Activated CD4-positive, alpha-beta memory T cell treated with anti-CD3 and anti-CD28 coated beads for 36 hours (primary cell): ENCODE measurements around the gene RPN1. TPM values are rescaled to one million over a fixed set of nuclear protein-coding genes. Genes with fewer than 3 reads are reported as not detected.

Experiments used
- CTCF ChIA-PET: fragments of 350-600 bp; sonication (Branson Sonifier 250); formaldehyde crosslinking; loops from one replicate; lab custom pipeline; 2021; ENCODE audit warnings: antibody characterized with exemption, inconsistent platforms; lab: Charles Lee
- POLR2A ChIA-PET: fragments of 350-600 bp; sonication (Branson Sonifier 250); formaldehyde crosslinking; loops from one replicate; lab custom pipeline; 2021; ENCODE audit warnings: antibody characterized with exemption; lab: Charles Lee
- DNase-seq: peaks from one replicate; pipeline ENCODE4 v3.0.0-alpha.2; 2020
- H3K27ac Mint-ChIP-seq: one replicate; pipeline ENCODE4 v1.8.0; 2021; ENCODE audit warnings: mixed read lengths
- H3K27me3 Mint-ChIP-seq: one replicate; pipeline ENCODE4 v1.8.0; 2021; ENCODE audit warnings: mixed read lengths
- H3K36me3 Mint-ChIP-seq: one replicate; pipeline ENCODE4 v1.8.0; 2021; ENCODE audit warnings: mixed read lengths
- H3K4me1 Mint-ChIP-seq: one replicate; pipeline ENCODE4 v1.8.0; 2021; ENCODE audit warnings: low read depth, mixed read lengths
- H3K4me3 Mint-ChIP-seq: one replicate; pipeline ENCODE4 v1.8.0; 2021; ENCODE audit warnings: mild to moderate bottlenecking, mixed read lengths
- H3K9me3 Mint-ChIP-seq: one replicate; pipeline ENCODE4 v1.8.0; 2021; ENCODE audit warnings: mixed read lengths
- intact Hi-C: fragments of 100-400 bp; cut with micrococcal nuclease; formaldehyde crosslinking; loops from one replicate; pipeline ENCODE4 v1.15.1; 2023
- total RNA-seq, 2 experiments: library from RNA; stranded (reverse); gene quantifications; one replicate each; pipeline ENCODE4 v1.2.3, GENCODE V29; 2021

The RPN1 gene
- total RNA-seq, 2 experiments from 2014 or later, result 166 to 168 TPM

DNA sequence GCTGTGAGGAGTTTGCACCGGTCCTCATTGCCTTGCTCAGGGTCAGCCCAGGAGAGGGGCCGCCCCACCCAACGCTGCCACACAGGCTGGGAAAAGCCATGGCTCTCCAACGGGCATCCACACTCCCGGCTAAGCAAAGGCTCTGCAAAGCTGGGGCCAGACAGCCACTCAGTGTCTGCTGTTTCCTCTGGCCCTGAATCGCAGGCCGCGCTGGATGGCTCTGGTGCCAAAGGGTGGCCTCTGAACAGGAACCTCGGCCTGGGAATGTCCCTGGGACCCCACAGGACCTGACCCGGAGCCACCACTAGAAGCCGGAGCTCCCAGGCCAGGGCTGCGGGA is 42.9 kb downstream of the RPN1 start:
- no peak overlapping the region for H3K27ac Mint-ChIP-seq
- DNase-seq, result no peak
- intact Hi-C loops, result loop anchor here (1.0 to 5.0 kb wide), 3 partner anchors 35 to 181 kb away; partner anchors contain the start of gene GATA2
- ChIA-PET POLR2A (interaction anchor here (1.0 kb wide), 1 partner anchor 10 kb away, joined by 4 read pairs; no protein-coding TSS in a partner anchor), CTCF (interaction anchor here (0.7 to 6.6 kb wide), 8 partner anchors 9 to 181 kb away, joined by 3 to 47 read pairs (median 5); no protein-coding TSS in a partner anchor)
- no peaks in the 10 kb centered on the region for H3K36me3 Mint-ChIP-seq
- H3K27me3 Mint-ChIP-seq, result no peaks in the 10 kb centered on the region
- H3K4me3 Mint-ChIP-seq, result no peak overlapping the region
- no peaks in the 10 kb centered on the region for H3K9me3 Mint-ChIP-seq
- peaks cover 2% of the 10 kb centered on the region for H3K4me1 Mint-ChIP-seq

DNA sequence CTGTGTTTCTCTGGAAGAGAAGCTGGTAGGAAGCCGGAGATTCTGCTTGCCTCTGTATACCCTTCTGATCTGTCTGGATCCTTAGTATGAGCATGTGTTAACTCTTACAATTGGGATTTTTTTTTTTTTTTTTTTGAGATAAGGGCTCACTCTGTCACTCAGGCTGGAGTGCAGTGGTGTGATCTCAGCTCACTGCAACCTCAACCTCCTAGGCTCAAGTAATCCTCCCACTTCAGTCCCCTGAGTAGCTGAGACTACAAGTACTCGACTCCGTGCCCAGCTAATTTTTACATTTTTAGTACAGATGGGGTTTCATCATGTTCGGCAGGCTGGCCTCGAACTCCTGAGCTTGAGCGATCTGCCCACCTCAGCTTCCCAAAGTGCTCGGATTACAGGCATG is 44.5 kb downstream of the RPN1 start:
- intact Hi-C loops, result loop anchor here (5.0 kb wide), 2 partner anchors 34 to 114 kb away; partner anchors contain the start of gene GATA2
- Mint-ChIP-seq H3K27me3 (no peaks in the 10 kb centered on the region), H3K4me3 (no peak overlapping the region), H3K36me3 (no peaks in the 10 kb centered on the region), H3K9me3 (no peaks in the 10 kb centered on the region), H3K27ac (no peak overlapping the region), H3K4me1 (peaks cover 2% of the 10 kb centered on the region)
- DNase-seq, result no peak
- ChIA-PET CTCF (interaction anchor here (1.4 to 6.6 kb wide), 3 partner anchors 10 to 179 kb away, joined by 3 to 47 read pairs (median 44); no protein-coding TSS in a partner anchor), POLR2A (no interaction called here)

DNA sequence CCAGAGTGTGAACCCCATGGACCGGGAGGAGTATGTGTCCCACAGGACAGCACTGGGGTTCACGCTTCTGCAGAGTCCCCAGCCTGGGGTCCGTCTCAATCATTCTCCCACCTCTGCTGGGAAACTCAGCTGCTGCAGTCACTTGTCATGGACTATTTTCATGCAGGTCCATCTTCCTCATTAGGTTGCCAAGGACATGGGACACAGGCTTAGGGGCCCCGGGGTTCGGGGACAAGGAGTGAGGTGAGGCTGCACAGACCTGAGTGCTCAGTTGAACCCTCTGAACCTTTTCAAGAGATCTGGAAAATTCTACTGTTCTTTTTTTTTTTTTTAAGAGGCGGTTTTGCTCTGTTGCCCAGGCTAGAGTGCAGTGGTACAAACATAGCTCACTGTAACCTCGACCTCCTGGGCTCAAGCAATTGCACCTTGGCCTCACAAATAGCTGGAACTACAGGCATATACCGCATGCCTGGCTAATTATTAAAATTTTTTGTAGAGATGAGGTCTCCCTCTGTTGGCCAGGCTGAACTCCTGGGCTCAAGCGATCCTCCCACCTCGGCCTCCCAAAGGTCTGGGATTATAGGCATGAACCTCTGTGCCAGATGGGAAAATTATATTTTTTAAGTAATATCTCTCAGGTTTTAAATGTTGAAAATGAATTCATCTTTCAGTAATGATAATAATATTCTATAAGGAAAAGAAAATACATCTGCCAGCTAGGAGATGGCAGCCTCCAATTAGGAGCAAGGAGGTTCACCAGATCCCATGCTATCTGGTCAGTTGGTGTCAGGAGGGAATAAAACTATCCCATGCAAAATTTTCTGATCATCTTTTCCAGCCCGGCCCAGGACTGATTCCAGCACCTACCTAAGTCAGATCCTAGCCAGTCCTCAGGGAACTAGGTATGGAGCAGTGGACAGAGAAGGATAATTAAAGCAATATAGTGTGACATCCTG is 45.2 kb downstream of the RPN1 start:
- Mint-ChIP-seq H3K9me3 (no peaks in the 10 kb centered on the region), H3K27me3 (no peaks in the 10 kb centered on the region), H3K36me3 (no peaks in the 10 kb centered on the region), H3K27ac (no peak overlapping the region), H3K4me1 (peaks cover 2% of the 10 kb centered on the region), H3K4me3 (no peak overlapping the region)
- intact Hi-C loops, result loop anchor here (5.0 kb wide), 2 partner anchors 33 to 113 kb away; partner anchors contain the start of gene GATA2
- CTCF ChIA-PET, result interaction anchor here (0.6 to 6.6 kb wide), 6 partner anchors 8 to 179 kb away, joined by 3 to 47 read pairs (median 4); no protein-coding TSS in a partner anchor
- DNase-seq, result no peak
- POLR2A ChIA-PET, result no interaction called here

DNA sequence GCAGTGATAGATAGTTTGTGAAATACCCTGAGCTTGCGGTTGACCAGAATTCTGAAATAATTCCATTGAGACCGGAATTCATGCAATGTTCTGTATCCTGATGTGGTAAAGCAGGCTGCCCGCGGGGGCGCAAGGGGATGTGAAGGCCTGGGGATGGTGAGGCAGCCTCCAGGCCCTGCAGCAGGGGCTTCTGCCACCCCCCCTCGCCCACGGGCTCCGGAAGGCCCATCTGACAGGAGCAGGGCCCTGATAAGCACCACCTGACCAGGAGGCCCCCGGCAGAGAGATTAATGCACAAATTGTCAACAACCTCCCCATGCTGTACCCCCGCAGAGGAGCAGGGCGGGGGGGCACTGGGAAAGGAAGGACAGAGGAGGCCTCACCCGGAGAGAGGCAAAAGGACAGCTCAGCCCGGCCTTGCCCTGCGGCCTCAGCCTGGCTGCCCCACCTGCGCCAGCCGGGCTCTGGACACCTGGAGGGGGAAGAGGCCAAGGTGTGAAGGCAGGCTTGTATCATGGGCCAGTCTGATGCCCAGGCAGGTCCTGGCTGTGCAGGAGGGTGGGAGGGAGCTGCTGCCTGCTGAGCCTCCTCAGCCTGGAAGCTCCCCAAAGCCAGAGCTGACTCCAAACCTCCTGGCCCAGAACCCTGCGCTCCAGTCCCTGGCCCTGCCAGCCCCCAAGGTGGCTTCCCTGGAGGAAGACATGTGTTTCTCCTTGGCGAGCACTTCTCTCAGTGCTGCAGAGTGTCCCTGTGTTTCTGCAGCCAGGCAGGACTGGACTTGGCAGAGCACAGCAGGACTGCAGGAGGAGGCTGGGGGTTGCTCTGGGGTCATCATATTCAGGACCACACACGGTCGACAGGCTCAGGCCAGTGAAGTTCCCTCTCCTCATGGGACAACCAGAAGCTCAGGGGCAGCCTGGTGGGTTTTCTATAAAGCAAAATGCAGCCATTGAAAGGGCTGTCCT is 46.5 kb downstream of the RPN1 start:
- H3K36me3 Mint-ChIP-seq, result no peaks in the 10 kb centered on the region
- no peaks in the 10 kb centered on the region for H3K27me3 Mint-ChIP-seq
- H3K4me1 Mint-ChIP-seq, result peaks cover 2% of the 10 kb centered on the region
- no peak for DNase-seq
- H3K9me3 Mint-ChIP-seq, result no peaks in the 10 kb centered on the region
- no peak overlapping the region for H3K4me3 Mint-ChIP-seq
- intact Hi-C loops, result no loop called here
- no peak overlapping the region for H3K27ac Mint-ChIP-seq
- ChIA-PET POLR2A (no interaction called here), CTCF (interaction anchor here (1.0 to 6.6 kb wide), 4 partner anchors 9 to 178 kb away, joined by 3 to 44 read pairs (median 4); no protein-coding TSS in a partner anchor)

DNA sequence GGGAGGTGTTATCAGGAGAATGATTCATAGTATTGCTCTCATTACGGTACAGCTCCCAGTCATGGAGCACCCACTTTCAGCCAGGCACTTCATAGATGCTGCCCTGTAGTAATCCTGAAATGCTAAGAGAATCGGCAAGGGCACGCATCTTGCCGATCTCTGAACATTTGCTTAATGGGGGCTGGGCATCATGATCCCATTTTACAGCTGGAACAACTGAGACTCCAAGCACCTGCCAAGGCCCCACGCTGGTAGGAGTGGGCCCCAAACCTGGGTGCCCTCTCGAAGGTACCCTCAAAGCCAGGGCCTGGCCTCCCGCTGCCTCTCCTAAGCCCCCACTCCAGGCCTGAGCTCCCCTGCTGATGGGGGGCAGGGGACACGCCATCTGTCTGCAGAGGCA is 47.3 kb downstream of the RPN1 start:
- Mint-ChIP-seq H3K9me3 (no peaks in the 10 kb centered on the region), H3K27me3 (no peaks in the 10 kb centered on the region), H3K4me1 (no peaks in the 10 kb centered on the region), H3K27ac (no peak overlapping the region), H3K4me3 (no peak overlapping the region), H3K36me3 (no peaks in the 10 kb centered on the region)
- ChIA-PET CTCF (interaction anchor here (6.6 kb wide), 1 partner anchor 14 kb away, joined by 44 read pairs; no protein-coding TSS in a partner anchor), POLR2A (interaction anchor here (1.1 kb wide), 1 partner anchor 13 kb away, joined by 3 read pairs; no protein-coding TSS in a partner anchor)
- no peak for DNase-seq
- intact Hi-C loops, result no loop called here

DNA sequence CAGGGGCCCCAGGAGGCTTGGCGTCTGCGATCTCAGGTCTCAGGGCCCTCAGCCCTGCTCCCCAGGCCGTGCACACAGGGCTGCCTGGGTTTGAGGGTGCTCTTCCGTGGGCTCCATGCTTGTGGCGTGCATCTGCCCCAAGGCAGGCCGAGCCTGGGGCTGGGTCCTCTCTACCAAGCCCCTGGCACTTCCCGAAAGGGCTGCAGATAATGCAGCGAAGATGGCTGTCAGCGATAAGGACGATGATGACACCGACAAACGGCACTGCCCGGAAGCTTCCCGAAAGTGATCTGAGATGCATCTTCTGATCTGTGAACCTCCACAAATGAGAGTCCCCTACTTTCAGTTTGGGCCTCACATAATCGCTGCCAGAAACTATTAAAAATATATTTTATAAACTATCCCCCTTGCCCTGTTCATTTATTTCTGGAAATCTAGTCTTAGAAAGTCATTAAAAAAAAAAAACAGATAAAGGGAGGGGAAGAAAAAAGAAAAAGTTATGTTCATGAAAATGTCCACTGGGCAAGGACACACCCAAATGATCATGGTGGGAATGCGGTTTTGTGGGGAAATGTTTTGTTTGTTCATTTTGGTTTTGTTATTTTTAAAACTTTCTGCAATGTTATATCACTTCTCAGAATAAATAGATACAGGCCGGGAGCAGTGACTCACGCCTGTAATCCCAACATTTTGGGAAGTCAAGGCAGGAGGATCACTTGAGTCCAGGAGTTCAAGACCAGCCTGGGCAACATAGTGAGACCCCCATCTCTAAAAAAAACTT is 51.5 kb downstream of the RPN1 start:
- no peaks in the 10 kb centered on the region for H3K9me3 Mint-ChIP-seq
- POLR2A ChIA-PET, result no interaction called here
- H3K27ac Mint-ChIP-seq, result no peak overlapping the region

DNA sequence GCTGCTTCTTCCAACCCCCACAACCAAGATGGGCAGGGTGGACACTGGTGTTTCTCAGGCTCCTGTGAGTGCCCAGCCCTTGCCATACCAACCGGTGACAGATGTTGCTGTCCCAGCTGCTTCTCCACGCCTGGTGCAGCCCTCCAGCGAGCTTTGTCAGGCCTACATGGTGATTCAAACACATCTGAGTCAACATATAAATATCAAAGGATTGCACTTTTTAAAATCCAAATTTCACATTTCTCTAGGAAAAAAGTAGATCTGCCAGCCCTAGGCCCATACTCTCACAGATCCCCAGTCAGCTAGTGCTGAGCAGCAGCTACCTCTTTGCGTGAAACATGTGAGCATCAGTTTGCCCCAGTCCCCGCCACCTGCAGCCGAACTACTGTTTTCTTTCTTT is 52.7 kb downstream of the RPN1 start:
- Mint-ChIP-seq H3K4me1 (no peaks in the 10 kb centered on the region), H3K36me3 (no peaks in the 10 kb centered on the region), H3K27me3 (no peaks in the 10 kb centered on the region), H3K9me3 (no peaks in the 10 kb centered on the region), H3K4me3 (no peak overlapping the region), H3K27ac (no peak overlapping the region)
- ChIA-PET POLR2A (interaction anchor here (0.5 to 1.0 kb wide), 2 partner anchors 13 to 17 kb away, joined by 3 read pairs; no protein-coding TSS in a partner anchor), CTCF (interaction anchor here (0.9 kb wide), 1 partner anchor 11 kb away, joined by 4 read pairs; no protein-coding TSS in a partner anchor)
- intact Hi-C loops, result no loop called here
- DNase-seq, result no peak

More for the DNA sequence above, 51.5 kb downstream of the RPN1 start:
- Mint-ChIP-seq H3K4me1 (no peaks in the 10 kb centered on the region), H3K36me3 (no peaks in the 10 kb centered on the region), H3K4me3 (no peak overlapping the region), H3K27me3 (no peaks in the 10 kb centered on the region)
- CTCF ChIA-PET, result interaction anchor here (0.6 kb wide), 1 partner anchor 847 kb away, joined by 6 read pairs; no protein-coding TSS in a partner anchor
- intact Hi-C loops, result no loop called here
- no peak for DNase-seq

DNA sequence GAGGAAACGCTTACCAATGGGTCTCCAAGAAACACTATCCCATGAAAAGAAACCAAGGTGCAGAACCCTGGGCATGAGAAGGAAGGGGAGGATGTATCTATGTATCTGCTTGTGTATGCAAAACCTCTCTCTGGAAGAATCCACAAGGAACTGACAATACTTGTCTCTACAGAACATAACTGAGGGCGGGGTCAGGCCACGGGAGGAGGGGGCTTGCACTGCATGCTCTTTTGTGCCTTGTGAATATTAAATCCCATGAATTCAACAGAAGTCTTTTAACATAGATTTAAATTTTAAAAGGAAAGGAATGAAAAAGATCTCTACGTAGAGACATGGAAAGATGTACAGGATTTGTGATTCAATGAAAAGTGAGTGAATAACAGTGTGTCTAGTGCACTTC is 57.8 kb downstream of the RPN1 start:
- POLR2A ChIA-PET, result no interaction called here
- no peaks in the 10 kb centered on the region for H3K27me3 Mint-ChIP-seq
- no peaks in the 10 kb centered on the region for H3K36me3 Mint-ChIP-seq
- DNase-seq, result no peak
- no peak overlapping the region for H3K27ac Mint-ChIP-seq
- H3K4me3 Mint-ChIP-seq, result no peak overlapping the region
- CTCF ChIA-PET, result no interaction called here
- H3K9me3 Mint-ChIP-seq, result no peaks in the 10 kb centered on the region
- intact Hi-C loops, result no loop called here
- H3K4me1 Mint-ChIP-seq, result peaks cover 3% of the 10 kb centered on the region

DNA sequence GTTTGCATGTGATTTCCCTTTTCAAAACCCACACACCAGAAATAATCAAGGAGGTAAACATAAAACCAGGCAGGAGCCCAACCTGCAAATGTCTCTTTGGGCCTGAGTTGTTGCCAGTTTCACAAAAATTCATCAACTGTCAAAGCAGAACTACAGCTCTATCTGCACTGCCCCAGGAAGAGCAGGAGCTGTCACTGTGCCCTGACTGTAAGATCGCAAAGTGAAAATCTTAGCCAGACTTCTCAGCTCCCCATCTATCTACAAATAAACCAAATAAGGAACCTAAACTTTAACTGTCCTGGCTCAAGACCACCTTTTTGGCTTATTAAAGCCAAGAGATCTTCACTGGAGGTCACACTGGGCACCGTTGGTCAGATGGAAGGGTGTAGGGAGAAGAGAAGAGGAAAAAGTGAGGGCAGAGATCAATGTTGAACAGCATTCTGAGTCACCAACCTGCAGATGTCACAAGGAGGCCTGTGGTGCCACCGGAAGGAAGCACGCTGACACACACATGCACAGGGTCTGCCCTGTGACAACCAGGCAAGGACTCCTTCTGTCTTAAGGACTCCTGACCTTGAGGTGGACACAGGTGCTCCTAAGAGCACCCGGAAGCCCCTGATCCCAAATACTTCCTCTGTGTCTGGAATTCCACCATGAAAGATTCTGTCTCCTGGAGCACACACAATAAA is 58.7 kb downstream of the RPN1 start:
- Mint-ChIP-seq H3K27ac (no peak overlapping the region), H3K27me3 (no peaks in the 10 kb centered on the region), H3K4me3 (no peak overlapping the region), H3K4me1 (peaks cover 3% of the 10 kb centered on the region), H3K9me3 (no peaks in the 10 kb centered on the region), H3K36me3 (no peaks in the 10 kb centered on the region)
- POLR2A ChIA-PET, result no interaction called here
- intact Hi-C loops, result no loop called here
- CTCF ChIA-PET, result interaction anchor here (0.6 kb wide), 1 partner anchor 436 kb away, joined by 3 read pairs; no protein-coding TSS in a partner anchor
- DNase-seq, result peak; percentile 34

DNA sequence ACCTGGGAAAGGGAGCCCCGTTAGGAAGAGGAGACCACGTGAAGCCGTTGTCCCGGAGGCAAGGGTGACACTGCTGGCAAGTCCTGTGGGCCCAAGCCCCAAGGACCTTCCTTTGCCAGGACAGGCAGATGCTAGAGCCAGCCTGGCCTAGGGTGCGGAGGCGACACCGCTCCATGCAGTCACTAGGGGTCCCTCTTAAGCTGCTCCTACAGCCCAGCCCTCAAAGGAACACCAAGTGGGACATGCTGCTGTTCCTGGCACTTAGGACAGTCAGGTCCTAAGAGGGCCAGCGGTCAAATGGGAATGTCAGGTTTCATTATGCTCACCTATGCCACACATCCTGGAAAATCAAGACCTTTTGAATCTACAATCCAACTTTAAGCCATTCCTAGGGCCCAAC is 59.7 kb downstream of the RPN1 start:
- POLR2A ChIA-PET, result no interaction called here
- no peak for DNase-seq
- no peak overlapping the region for H3K27ac Mint-ChIP-seq
- no peak overlapping the region for H3K4me3 Mint-ChIP-seq
- CTCF ChIA-PET, result no interaction called here
- no peaks in the 10 kb centered on the region for H3K9me3 Mint-ChIP-seq
- H3K4me1 Mint-ChIP-seq, result peaks cover 3% of the 10 kb centered on the region
- intact Hi-C loops, result no loop called here
- H3K36me3 Mint-ChIP-seq, result no peaks in the 10 kb centered on the region
- H3K27me3 Mint-ChIP-seq, result no peaks in the 10 kb centered on the region
